GM18519 (cell line): ENCODE results near the gene MAML2.
"Not testable (repeated sequence)": the region's sequence is repeated elsewhere in the genome, so short reads cannot be mapped to it uniquely, and the experiment has no call there.

ENCODE experiments used
- ATAC-seq: cut with Tn5 transposase; IDR thresholded peaks from one replicate; pipeline ENCODE4 v1.9.1; 2021; ENCODE audit warnings: mild to moderate bottlenecking, moderate library complexity; ENCODE audit not compliant: unreplicated experiment, low FRiP score

The MAML2 gene

DNA sequence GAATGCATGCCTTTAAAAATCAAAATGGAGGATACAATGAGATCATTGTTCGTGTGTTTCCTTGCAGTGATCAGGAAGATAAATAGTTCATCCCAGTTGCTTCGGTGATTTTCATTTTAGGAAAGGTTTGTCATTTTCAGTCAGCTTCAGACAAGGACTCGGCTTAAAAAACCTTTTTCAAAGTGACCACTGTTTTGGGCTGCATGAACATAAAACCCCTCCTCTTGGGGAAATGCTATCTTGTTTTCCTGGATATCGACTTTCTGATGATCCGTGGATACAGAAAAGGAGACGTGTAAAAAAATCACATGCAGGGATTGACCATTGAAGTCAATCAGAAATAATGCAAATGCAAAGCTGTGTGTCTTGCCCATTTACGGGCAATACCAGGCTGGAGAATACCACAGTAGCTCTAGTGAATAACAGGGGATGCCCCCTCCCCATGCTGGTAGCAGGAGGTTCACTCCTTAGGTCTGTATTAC is 146.8 kb downstream of the MAML2 start:
- no peak for ATAC-seq

- ATAC-seq: no peak
Measured at GRCh38 chr11:96195671-96196070, 147.3 kb downstream of the MAML2 start.

DNA sequence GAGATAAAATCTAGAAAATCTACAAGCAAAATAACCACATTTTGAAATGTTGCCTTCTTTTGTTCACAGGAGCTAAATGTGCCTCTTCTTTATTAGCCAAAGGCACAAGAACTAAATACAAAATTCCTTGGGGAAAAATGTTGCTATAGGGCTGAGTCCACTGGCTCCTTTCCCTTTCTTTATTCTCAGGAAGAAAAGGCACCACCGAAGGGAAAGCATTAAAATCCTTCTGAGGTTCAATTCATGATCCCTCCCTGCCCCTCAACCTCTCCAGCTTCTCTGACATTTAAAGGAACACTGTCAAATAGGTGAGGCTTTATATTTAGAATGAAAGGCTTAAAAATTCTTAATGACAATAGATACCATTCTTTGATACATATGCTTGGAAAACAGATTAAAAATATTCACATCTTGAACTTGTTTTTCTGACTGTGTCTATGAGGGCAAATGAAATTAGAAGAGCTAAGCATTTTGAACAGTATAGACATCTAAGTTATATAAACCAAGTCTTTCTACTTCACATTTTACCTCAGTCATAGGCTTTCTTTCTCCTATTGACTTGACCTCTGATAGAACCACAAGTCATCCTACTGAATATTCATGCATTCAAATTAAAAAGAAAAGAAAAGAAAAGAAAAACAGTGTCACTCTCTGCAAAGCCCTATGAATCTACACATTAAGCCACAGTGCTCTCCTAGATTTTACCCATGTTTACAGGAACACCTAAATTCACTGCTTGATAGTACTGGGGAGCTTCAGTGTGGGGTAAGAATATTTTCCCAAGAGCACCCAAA is 148.2 kb downstream of the MAML2 start:
- no peak for ATAC-seq

GRCh38 chr11:96193745-96194443 is 149.1 kb downstream of the MAML2 start:
- ATAC-seq: no peak

- ATAC-seq: no peak
Measured at GRCh38 chr11:96191752-96192151, 151.2 kb downstream of the MAML2 start.

GRCh38 chr11:96189351-96189750 is 153.6 kb downstream of the MAML2 start:
- ATAC-seq: peak; percentile 33

GRCh38 chr11:96188243-96189006 is 154.6 kb downstream of the MAML2 start:
- ATAC-seq: peak; percentile 33

DNA sequence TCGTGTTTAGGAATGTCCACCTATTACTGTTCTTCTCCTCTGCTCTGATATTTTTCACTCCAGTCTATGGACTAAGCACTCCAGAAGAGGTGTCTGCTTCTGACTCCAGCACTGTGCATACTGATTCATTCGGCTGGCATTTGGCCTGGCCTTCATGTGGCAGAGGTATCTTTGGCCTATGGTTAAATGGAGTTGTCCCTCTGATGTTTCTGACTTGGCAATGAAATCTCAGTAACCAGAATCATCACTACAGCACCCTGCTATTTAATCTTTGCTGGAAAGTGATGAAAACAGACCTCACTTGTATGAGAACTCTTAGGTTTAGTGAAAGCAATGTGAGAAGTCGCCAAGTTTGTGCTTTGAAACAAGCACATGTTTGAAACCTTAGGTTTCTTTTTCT is 155.2 kb downstream of the MAML2 start:
- ATAC-seq: no peak

- no peak for ATAC-seq
Measured at GRCh38 chr11:96186806-96187205, 156.2 kb downstream of the MAML2 start.

DNA sequence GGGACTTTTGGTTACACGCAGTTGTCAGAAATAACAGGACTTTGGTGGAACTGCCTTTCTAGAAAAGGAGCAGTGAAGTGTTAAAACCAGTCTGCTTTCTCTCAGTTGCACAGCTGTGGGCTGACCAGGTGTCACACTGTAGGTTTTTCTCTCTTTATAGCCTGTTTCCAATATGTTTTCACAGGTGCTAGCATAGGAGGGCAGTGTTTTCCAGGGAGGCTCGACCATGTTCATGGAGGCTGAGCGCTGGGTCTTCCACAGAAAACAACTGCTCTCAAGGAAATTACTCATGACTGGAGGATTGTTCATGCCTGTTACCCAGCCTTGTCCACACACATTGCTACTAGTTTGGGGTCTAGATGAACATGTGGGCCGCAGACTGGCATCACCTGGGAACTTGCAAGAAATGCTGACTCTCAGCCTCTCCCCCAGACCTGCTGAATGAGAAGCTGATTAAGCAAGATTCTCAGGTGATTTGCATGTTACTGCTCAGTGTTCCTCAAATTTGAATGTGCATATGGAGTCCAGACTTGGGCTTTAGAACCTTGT is 157.7 kb downstream of the MAML2 start:
- ATAC-seq: peak; percentile 52

DNA sequence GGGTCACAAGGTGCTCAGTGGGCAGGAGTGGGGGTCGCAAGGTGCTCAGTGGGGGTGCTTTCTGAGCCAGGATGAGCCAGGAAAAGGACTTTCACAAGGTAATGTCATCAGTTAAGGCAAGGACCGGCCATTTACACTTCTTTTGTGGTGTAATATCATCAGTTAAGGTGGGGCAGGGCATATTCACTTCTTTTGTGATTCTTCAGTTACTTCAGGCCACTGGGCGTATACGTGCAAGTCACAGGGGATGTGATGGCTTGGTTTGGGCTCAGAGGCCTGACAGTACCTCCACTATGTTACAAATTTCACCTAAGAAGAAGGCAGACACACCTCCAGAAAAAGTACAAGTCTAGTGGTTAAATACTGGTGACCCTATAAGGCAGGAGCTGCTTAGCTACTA is 162.1 kb downstream of the MAML2 start:
- ATAC-seq: not testable (repeated sequence)

DNA sequence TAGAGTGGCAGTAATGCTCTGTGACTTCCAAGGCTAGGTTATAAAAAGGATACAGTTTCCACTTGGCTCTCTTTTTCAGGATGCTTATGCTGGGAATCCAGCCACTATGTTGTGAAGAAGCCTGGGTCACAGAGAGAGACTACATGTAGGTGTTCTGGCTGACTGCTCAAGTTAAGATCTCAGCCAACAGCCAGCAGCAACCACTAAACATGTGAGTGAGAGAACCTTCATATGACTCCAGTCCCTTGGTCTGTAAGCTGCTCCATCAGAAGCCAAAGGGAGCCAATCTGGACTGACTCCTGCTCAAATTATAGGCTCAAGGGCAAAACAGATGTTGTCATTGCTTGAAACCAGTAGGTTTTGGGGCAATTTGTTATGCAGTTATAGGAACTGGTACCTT is 162.7 kb downstream of the MAML2 start:
- ATAC-seq: no peak

DNA sequence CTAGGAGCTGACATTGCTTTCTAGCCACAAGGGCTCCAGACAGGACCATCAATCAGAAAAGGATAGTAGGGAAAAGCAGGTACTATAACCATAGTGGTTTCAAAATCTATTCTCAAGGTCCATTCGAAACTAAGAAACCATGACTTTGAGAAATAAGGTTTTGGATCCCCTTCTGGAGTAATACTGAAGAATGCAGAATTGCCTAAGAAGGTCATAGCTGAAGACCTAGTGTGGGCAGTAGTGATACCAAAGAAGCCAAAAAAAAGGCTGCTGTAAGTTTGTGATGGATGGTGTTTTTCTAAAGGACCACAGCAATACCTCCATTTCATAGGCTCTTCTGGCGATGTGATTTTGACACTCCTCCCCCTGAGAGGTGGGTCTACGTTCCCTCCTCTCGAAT is 163.1 kb downstream of the MAML2 start:
- no peak for ATAC-seq

DNA sequence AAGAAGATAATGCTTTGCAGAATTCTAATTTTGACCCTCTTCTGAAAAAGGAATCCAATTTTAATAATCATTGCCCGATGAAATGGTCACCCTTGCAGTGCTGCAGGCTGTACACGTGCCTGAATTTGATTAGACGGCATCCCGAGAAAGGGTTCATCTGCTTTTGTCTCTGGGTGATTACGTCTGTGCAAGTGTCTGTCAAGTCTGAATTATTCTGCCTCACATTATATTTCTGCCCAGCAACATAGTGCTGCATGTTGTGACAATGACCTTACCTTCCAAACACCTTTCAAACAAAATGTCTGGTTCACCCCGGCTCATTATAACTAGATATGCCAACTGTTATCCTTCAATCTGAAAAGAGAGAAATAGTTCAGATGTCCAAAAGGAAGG is 164.1 kb downstream of the MAML2 start:
- ATAC-seq: no peak

DNA sequence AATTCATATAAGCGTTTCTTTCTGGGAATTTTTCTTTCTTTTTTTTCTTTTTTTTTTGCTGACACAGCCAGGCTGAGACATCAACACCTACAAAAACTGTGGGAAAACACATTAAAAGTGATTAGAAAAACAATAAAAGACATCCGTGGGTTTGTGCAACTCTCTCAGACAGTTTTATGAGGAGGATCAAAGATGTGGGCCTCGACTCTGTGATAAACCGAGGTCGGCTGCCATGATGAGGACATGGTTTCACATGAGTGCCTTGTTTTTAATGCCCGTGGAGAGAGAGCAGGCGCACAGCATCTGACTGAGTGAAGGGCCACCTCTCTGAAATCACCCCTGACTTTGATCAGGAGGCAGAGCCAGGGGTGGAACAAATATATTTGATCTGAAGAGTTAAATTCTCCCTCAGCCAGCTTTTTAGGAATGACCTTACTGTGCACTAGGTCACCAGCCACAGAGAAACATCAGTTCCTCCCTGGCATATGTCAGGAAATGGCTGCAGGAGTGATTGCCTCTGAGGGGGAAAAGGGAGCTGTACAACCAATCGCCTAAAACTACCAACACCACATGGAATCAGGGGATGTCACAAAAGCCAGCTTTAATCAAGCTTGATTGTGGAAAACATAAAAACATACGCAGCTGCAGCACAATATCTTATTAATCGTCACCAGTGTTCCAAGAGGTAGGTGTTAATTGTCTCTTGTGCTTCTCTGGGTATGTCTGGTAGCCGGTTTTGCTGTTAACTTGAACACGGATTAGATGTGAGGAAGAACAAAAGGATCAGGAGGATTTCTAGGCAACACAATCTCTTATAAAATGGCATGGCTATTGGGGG is 164.7 kb downstream of the MAML2 start:
- no peak for ATAC-seq

GRCh38 chr11:96177146-96177545 is 165.8 kb downstream of the MAML2 start:
- no peak for ATAC-seq

GRCh38 chr11:96173906-96174305 is 169.1 kb downstream of the MAML2 start:
- no peak for ATAC-seq

GRCh38 chr11:96173422-96173821 is 169.6 kb downstream of the MAML2 start:
- ATAC-seq: no peak

DNA sequence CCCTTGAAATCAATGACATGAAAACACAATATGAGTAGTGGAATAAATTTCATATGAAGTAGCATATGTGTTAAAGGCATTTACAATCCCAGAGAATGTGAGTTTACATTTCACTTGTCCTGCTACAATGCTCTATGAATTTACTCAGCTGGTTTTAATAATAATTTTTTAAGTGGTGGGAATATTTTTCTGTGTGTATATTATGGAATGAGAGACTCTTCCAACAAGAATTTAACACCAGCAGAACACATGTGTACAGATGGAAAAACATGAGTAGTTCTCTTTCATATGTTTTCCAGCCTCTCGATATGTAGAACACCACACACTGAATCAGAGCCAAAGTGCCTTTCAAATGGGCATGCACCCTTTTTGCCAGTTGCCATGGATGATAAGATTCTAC is 170.4 kb downstream of the MAML2 start:
- no peak for ATAC-seq

DNA sequence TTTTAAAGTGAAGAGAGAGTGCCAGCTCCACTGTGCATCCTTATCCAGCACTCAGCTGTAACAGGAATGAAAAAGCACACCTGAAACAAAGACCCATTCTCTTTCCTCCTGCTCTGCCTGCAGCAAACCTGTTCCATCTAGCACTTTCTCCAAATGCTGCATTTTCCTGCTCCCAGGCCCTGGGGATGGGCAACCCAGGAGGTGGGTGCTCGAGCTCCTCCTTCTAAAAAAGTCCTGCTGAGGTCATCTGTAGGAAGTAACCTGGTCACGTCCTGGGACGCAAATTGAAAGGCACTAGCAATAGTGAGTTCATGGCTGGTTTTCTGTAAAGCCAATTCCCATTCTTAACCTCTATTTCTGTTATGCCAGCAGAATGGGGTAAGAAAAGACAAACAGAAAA is 173.7 kb downstream of the MAML2 start:
- ATAC-seq: no peak
